ENCODE data around the gene NSUN5. TPM values are rescaled to one million over a fixed set of nuclear protein-coding genes. Genes with fewer than 3 reads are reported as not detected.
"Not testable (repeated sequence)": the region's sequence is repeated elsewhere in the genome, so short reads cannot be mapped to it uniquely, and the experiment has no call there.

NSUN5 gene
- total and polyA plus RNA-seq, 2 donors (not counting 1 experiment from before 2014, with no cell fraction given) = 6.6 to 17.5 TPM

DNA sequence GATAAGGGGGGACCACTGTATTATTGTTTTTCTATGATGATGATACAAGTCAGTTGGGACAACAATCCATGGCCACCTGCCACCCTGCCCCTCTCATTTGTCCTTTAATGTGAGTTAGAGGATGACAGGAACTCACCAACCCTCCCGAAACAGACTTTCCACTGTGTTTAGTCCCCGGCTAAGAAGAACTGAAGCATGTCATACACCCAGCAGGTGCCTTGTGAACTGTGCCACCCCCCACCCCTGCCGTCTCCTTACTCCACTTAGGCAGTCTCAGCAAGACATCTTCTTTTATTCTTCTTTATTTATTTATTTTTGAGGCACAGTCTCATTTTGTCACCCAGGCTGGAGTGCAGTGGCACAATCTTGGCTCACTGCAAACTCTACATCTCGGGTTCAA, 40.8 kb downstream of the NSUN5 start:
- H3K27me3 ChIP-seq (ENCODE audit: control insufficient read depth, insufficient read depth, low read length); H3K9ac ChIP-seq (ENCODE audit: insufficient read depth, low read length); H3K79me2 ChIP-seq (ENCODE audit: control insufficient read depth, insufficient read depth, low read length); H2AFZ ChIP-seq (ENCODE audit: low read length); H3K36me3 ChIP-seq (ENCODE audit: control insufficient read depth, insufficient read depth, low read length); H4K20me1 ChIP-seq (ENCODE audit: control insufficient read depth, extremely low read depth, insufficient read depth, low read length); H3K27ac ChIP-seq (ENCODE audit: insufficient read depth, low read length); H3K4me2 ChIP-seq (ENCODE audit: extremely low read depth, insufficient read depth, low read length); H3K4me3 ChIP-seq (replicated peaks in 1 of 4; ENCODE audit: control extremely low read depth in 1 of 4, insufficient read depth in 1 of 4, low read depth in 3 of 4, low read length in 4 of 4); DNase-seq (ENCODE audit: low read depth in 2 of 2); H3K9me3 ChIP-seq (ENCODE audit: control insufficient read depth, insufficient read depth, low read depth, low read length); H3K4me1 ChIP-seq (ENCODE audit: control insufficient read depth, extremely low read depth, insufficient read depth, low read length): not testable (repeated sequence)

GRCh38 chr7:73266719-73267368, 41.8 kb downstream of the NSUN5 start:
- H2AFZ ChIP-seq (ENCODE audit: low read length); H3K4me3 ChIP-seq (replicated peaks in 1 of 4; ENCODE audit: control extremely low read depth in 1 of 4, insufficient read depth in 1 of 4, low read depth in 3 of 4, low read length in 4 of 4); H4K20me1 ChIP-seq (ENCODE audit: control insufficient read depth, extremely low read depth, insufficient read depth, low read length); H3K27me3 ChIP-seq (ENCODE audit: control insufficient read depth, insufficient read depth, low read length); H3K4me1 ChIP-seq (ENCODE audit: control insufficient read depth, extremely low read depth, insufficient read depth, low read length); H3K79me2 ChIP-seq (ENCODE audit: control insufficient read depth, insufficient read depth, low read length); H3K9ac ChIP-seq (ENCODE audit: insufficient read depth, low read length); H3K9me3 ChIP-seq (ENCODE audit: control insufficient read depth, insufficient read depth, low read depth, low read length); DNase-seq (ENCODE audit: low read depth in 2 of 2); H3K27ac ChIP-seq (ENCODE audit: insufficient read depth, low read length); H3K36me3 ChIP-seq (ENCODE audit: control insufficient read depth, insufficient read depth, low read length); H3K4me2 ChIP-seq (ENCODE audit: extremely low read depth, insufficient read depth, low read length): not testable (repeated sequence)

- H3K36me3 ChIP-seq (ENCODE audit: control insufficient read depth, insufficient read depth, low read length); H3K9ac ChIP-seq (ENCODE audit: insufficient read depth, low read length); DNase-seq (ENCODE audit: low read depth in 2 of 2); H3K9me3 ChIP-seq (ENCODE audit: control insufficient read depth, insufficient read depth, low read depth, low read length); H3K4me3 ChIP-seq (replicated peaks in 1 of 4; ENCODE audit: control extremely low read depth in 1 of 4, insufficient read depth in 1 of 4, low read depth in 3 of 4, low read length in 4 of 4); H3K4me2 ChIP-seq (ENCODE audit: extremely low read depth, insufficient read depth, low read length); H3K4me1 ChIP-seq (ENCODE audit: control insufficient read depth, extremely low read depth, insufficient read depth, low read length); H3K27me3 ChIP-seq (ENCODE audit: control insufficient read depth, insufficient read depth, low read length); H2AFZ ChIP-seq (ENCODE audit: low read length); H3K79me2 ChIP-seq (ENCODE audit: control insufficient read depth, insufficient read depth, low read length); H4K20me1 ChIP-seq (ENCODE audit: control insufficient read depth, extremely low read depth, insufficient read depth, low read length); H3K27ac ChIP-seq (ENCODE audit: insufficient read depth, low read length): not testable (repeated sequence)
Measured at GRCh38 chr7:73262416-73262815, 46.2 kb downstream of the NSUN5 start.

Other genes starting within 250 kb of the NSUN5 start
- gene SPDYE9, start 222.8 kb downstream of the NSUN5 start, total RNA-seq = not detected in 2 replicates
- not detected in 2 replicates for gene SPDYE9, start 222.8 kb downstream of the NSUN5 start, polyA plus RNA-seq
- gene TRIM50, start 19.3 kb upstream of the NSUN5 start, total RNA-seq = not detected in 2 replicates
- not detected in 2 replicates for gene TRIM50, start 19.3 kb upstream of the NSUN5 start, polyA plus RNA-seq
- gene FKBP6, start 19.3 kb upstream of the NSUN5 start, total RNA-seq = not detected in 2 replicates
- not detected in 2 replicates for gene FKBP6, start 19.3 kb upstream of the NSUN5 start, polyA plus RNA-seq
- 0.50 and 1.0 TPM in 2 replicates for gene FZD9, start 125.0 kb upstream of the NSUN5 start, total RNA-seq
- gene FZD9, start 125.0 kb upstream of the NSUN5 start, polyA plus RNA-seq = 0.10 and 0.21 TPM in 2 replicates
- 60.1 and 68.9 TPM in 2 replicates for gene BAZ1B, start 213.5 kb upstream of the NSUN5 start, total RNA-seq
- 30.5 and 41.5 TPM in 2 replicates for gene BAZ1B, start 213.5 kb upstream of the NSUN5 start, polyA plus RNA-seq
- 20.0 and 26.9 TPM in 2 replicates for gene BCL7B, start 248.9 kb upstream of the NSUN5 start, total RNA-seq
- 53.9 and 63.2 TPM in 2 replicates for gene BCL7B, start 248.9 kb upstream of the NSUN5 start, polyA plus RNA-seq

Data from fibroblast of lung (primary cell).